ENCODE data around the gene RALGAPA2. TPM values are rescaled to one million over a fixed set of nuclear protein-coding genes. Genes with fewer than 3 reads are reported as not detected.

Gene RALGAPA2
- total and polyA plus RNA-seq, 2 experiments from 2014 or later, result 13.1 to 43.4 TPM

GRCh38 chr20:20517296-20517695 lies 195.1 kb downstream of the RALGAPA2 start:
- peaks cover 22% of the 10 kb centered on the region for H3K9me3 Mint-ChIP-seq
- no peak overlapping the region for H3K27ac ChIP-seq (ENCODE audit: low read depth)
- H3K27me3 ChIP-seq (ENCODE audit: insufficient read depth), result no peaks in the 10 kb centered on the region
- no peaks in the 10 kb centered on the region for H3K79me2 ChIP-seq (replicated peaks; ENCODE audit: insufficient read depth)
- H3K27me3 Mint-ChIP-seq (ENCODE audit: insufficient read depth, low read depth, poor library complexity), result peaks cover 2% of the 10 kb centered on the region
- no peaks in the 10 kb centered on the region for H3F3A ChIP-seq (replicated peaks; ENCODE audit: low read depth)
- peaks cover 39% of the 10 kb centered on the region for H3K36me3 Mint-ChIP-seq (ENCODE audit: low read depth)
- H3K4me3 ChIP-seq, result no peak overlapping the region
- H3K36me3 ChIP-seq (ENCODE audit: insufficient read depth), result peaks cover 12% of the 10 kb centered on the region; the same call in 1 of the 2 replicates
- H3K27ac Mint-ChIP-seq, result no peak overlapping the region
- no peaks in the 10 kb centered on the region for H3K4me1 ChIP-seq (ENCODE audit: insufficient read depth)
- DNase-seq (ENCODE audit: low spot score), result no peak
- ATAC-seq, result no peak
- no peaks in the 10 kb centered on the region for H3K9me2 ChIP-seq (ENCODE audit: insufficient read depth)
- TF ChIP-seq, protein P1, sequence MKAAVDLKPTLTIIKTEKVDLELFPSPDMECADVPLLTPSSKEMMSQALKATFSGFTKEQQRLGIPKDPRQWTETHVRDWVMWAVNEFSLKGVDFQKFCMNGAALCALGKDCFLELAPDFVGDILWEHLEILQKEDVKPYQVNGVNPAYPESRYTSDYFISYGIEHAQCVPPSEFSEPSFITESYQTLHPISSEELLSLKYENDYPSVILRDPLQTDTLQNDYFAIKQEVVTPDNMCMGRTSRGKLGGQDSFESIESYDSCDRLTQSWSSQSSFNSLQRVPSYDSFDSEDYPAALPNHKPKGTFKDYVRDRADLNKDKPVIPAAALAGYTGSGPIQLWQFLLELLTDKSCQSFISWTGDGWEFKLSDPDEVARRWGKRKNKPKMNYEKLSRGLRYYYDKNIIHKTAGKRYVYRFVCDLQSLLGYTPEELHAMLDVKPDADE (IDR thresholded peaks at IDR 0.05), result no peak
- TF ChIP-seq POLR2AphosphoS5 (IDR thresholded peaks at IDR 0.05; ENCODE audit: low read depth), result no peak
- no peak for TF ChIP-seq EZH2 (IDR thresholded peaks at IDR 0.05; ENCODE audit: low read depth, unreplicated experiment)
- no peak for TF ChIP-seq EZH2phosphoT487 (IDR thresholded peaks at IDR 0.05; ENCODE audit: unreplicated experiment)
- no peak for TF ChIP-seq CREB1 (CRISPR knock-in tag; IDR thresholded peaks at IDR 0.05; ENCODE audit: low read depth)
- no peak for TF ChIP-seq JUNB (IDR thresholded peaks at IDR 0.05; ENCODE audit: unreplicated experiment)
- TF ChIP-seq, protein P2, sequence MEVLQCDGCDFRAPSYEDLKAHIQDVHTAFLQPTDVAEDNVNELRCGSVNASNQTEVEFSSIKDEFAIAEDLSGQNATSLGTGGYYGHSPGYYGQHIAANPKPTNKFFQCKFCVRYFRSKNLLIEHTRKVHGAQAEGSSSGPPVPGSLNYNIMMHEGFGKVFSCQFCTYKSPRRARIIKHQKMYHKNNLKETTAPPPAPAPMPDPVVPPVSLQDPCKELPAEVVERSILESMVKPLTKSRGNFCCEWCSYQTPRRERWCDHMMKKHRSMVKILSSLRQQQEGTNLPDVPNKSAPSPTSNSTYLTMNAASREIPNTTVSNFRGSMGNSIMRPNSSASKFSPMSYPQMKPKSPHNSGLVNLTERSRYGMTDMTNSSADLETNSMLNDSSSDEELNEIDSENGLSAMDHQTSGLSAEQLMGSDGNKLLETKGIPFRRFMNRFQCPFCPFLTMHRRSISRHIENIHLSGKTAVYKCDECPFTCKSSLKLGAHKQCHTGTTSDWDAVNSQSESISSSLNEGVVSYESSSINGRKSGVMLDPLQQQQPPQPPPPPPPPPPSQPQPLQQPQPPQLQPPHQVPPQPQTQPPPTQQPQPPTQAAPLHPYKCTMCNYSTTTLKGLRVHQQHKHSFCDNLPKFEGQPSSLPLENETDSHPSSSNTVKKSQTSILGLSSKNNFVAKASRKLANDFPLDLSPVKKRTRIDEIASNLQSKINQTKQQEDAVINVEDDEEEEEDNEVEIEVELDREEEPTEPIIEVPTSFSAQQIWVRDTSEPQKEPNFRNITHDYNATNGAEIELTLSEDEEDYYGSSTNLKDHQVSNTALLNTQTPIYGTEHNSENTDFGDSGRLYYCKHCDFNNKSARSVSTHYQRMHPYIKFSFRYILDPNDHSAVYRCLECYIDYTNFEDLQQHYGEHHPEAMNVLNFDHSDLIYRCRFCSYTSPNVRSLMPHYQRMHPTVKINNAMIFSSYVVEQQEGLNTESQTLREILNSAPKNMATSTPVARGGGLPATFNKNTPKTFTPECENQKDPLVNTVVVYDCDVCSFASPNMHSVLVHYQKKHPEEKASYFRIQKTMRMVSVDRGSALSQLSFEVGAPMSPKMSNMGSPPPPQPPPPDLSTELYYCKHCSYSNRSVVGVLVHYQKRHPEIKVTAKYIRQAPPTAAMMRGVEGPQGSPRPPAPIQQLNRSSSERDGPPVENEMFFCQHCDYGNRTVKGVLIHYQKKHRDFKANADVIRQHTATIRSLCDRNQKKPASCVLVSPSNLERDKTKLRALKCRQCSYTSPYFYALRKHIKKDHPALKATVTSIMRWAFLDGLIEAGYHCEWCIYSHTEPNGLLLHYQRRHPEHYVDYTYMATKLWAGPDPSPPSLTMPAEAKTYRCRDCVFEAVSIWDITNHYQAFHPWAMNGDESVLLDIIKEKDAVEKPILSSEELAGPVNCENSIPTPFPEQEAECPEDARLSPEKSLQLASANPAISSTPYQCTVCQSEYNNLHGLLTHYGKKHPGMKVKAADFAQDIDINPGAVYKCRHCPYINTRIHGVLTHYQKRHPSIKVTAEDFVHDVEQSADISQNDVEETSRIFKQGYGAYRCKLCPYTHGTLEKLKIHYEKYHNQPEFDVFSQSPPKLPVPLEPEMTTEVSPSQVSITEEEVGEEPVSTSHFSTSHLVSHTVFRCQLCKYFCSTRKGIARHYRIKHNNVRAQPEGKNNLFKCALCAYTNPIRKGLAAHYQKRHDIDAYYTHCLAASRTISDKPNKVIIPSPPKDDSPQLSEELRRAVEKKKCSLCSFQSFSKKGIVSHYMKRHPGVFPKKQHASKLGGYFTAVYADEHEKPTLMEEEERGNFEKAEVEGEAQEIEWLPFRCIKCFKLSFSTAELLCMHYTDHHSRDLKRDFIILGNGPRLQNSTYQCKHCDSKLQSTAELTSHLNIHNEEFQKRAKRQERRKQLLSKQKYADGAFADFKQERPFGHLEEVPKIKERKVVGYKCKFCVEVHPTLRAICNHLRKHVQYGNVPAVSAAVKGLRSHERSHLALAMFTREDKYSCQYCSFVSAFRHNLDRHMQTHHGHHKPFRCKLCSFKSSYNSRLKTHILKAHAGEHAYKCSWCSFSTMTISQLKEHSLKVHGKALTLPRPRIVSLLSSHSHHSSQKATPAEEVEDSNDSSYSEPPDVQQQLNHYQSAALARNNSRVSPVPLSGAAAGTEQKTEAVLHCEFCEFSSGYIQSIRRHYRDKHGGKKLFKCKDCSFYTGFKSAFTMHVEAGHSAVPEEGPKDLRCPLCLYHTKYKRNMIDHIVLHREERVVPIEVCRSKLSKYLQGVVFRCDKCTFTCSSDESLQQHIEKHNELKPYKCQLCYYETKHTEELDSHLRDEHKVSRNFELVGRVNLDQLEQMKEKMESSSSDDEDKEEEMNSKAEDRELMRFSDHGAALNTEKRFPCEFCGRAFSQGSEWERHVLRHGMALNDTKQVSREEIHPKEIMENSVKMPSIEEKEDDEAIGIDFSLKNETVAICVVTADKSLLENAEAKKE (CRISPR knock-in tag; IDR thresholded peaks at IDR 0.05), result no peak
- no peak for TF ChIP-seq ZNF331 (CRISPR knock-in tag; IDR thresholded peaks at IDR 0.05; ENCODE audit: low read depth)
- no peak for TF ChIP-seq ZNF114 (CRISPR knock-in tag; IDR thresholded peaks at IDR 0.05)
- no peak for TF ChIP-seq STAT1 (IDR thresholded peaks at IDR 0.05; ENCODE audit: unreplicated experiment)
- no peak for TF ChIP-seq CTCF (conservative IDR thresholded peaks at IDR 0.05; ENCODE audit: low read depth in 2 of 2)
- no peak for TF ChIP-seq REST (IDR thresholded peaks at IDR 0.05; ENCODE audit: unreplicated experiment)
- no peak for TF ChIP-seq NANOG (IDR thresholded peaks at IDR 0.05; ENCODE audit: borderline replicate concordance)
- H3K4me3 Mint-ChIP-seq, result no peak overlapping the region
- no peaks in the 10 kb centered on the region for H3K4me1 Mint-ChIP-seq
- no peaks in the 10 kb centered on the region for H4K20me1 ChIP-seq (replicated peaks; ENCODE audit: insufficient read depth)
- H2AFZ ChIP-seq, result no peak overlapping the region
- H3K4me2 ChIP-seq, result no peak overlapping the region
